ENCODE measurements around the gene IP6K3.

GRCh38 chr6:33740794-33741193 lies 5.9 kb downstream of the IP6K3 start:
- TF ChIP-seq CTCF (IDR thresholded peaks at IDR 0.05): no peak
- no peak for TF ChIP-seq POLR2AphosphoS5 (IDR thresholded peaks at IDR 0.05; ENCODE audit: low read depth, low read length)
- TF ChIP-seq REST (IDR thresholded peaks at IDR 0.05; ENCODE audit: insufficient read depth in 1 of 2, low read depth in 2 of 2, low read length in 1 of 2): no peak

Measured in Panc1 (cell line).